Endothelial cell (in vitro differentiated cells): ENCODE measurements around the gene RHOV. TPM values are rescaled to one million over a fixed set of nuclear protein-coding genes. Genes with fewer than 3 reads are reported as not detected.
A peak's percentile ranks its signal among the peaks of the same experiment; 100 is the strongest.
"Not testable (repeated sequence)": the region's sequence is repeated elsewhere in the genome, so short reads cannot be mapped to it uniquely, and the experiment has no call there.

Source experiments
- DNase-seq: peaks from one replicate; pipeline ENCODE4 v3.0.0; 2021; ENCODE audit warnings: low spot score
- H3K27ac Mint-ChIP-seq: one replicate; pipeline ENCODE4 v1.8.0; 2021; ENCODE audit warnings: mixed read lengths, inconsistent platforms; ENCODE audit not compliant: unreplicated experiment
- H3K27me3 Mint-ChIP-seq: one replicate; pipeline ENCODE4 v1.8.0; 2021; ENCODE audit warnings: mild to moderate bottlenecking, moderate library complexity, mixed read lengths, inconsistent platforms; ENCODE audit not compliant: unreplicated experiment
- H3K36me3 Mint-ChIP-seq: one replicate; pipeline ENCODE4 v1.8.0; 2021; ENCODE audit warnings: mild to moderate bottlenecking, low read depth, mixed read lengths, inconsistent platforms; ENCODE audit not compliant: unreplicated experiment
- H3K4me1 Mint-ChIP-seq: one replicate; pipeline ENCODE4 v1.8.0; 2021; ENCODE audit warnings: mild to moderate bottlenecking, mixed read lengths, inconsistent platforms; ENCODE audit not compliant: unreplicated experiment
- H3K4me3 Mint-ChIP-seq: one replicate; pipeline ENCODE4 v1.8.0; 2021; ENCODE audit warnings: mild to moderate bottlenecking, mixed read lengths, inconsistent platforms; ENCODE audit not compliant: unreplicated experiment
- H3K9me3 Mint-ChIP-seq: one replicate; pipeline ENCODE4 v1.8.0; 2021; ENCODE audit warnings: mixed read lengths, inconsistent platforms; ENCODE audit not compliant: unreplicated experiment
- total RNA-seq: library from RNA; stranded (reverse); fragmentation: NEBNext Ultra II Directional; extraction: Animal tissue kit (Norgen Biotek cat#: 25700); gene quantifications from one replicate; pipeline ENCODE4 v1.2.1, GENCODE V29; 2021; ENCODE audit not compliant: unreplicated experiment
- TF ChIP-seq, protein P1 (sequence below): fragments of 200-600 bp; sonication (generic); IDR thresholded peaks from one replicate; pipeline ENCODE4 v1.5.0; 2021; ENCODE audit warnings: antibody characterized with exemption; ENCODE audit not compliant: unreplicated experiment

The RHOV gene
- total RNA-seq, 1 donor from 2014 or later = 1.4 TPM

DNA sequence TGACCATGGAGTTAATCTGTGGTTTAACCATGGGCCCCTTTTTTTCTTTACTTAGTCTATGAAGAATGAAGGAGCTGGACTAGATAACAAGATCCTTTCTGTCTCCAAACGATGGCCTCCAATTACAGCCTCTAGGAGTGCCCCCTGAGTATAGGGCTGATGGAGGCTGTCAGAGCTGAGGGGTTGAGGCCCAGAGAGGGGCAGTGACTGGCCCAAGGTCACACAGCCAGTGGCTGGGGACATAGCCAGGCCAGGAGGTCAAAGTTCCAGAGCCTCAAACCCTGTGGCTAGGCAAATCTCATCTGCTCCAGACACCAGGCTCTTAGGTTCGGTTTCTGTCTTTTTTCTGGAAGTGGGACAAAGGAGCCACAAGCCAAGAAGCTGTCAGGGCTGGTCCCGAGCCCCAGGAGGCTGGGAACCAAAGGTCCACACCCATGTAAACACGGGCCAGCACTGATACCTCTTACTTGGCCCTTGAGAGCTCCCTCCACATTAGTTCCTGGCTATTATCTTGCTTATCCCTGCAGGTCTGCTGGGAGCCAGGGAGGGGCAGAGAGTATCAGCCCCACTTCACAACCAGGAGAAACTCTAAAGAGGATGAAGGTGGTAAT is 10.3 kb downstream of the RHOV start:
- Mint-ChIP-seq H3K36me3 (no peaks in the 10 kb centered on the region), H3K4me1 (no peaks in the 10 kb centered on the region), H3K27me3 (peaks cover 7% of the 10 kb centered on the region), H3K4me3 (no peak overlapping the region), H3K9me3 (no peaks in the 10 kb centered on the region), H3K27ac (no peak overlapping the region)
- TF ChIP-seq, protein P1, sequence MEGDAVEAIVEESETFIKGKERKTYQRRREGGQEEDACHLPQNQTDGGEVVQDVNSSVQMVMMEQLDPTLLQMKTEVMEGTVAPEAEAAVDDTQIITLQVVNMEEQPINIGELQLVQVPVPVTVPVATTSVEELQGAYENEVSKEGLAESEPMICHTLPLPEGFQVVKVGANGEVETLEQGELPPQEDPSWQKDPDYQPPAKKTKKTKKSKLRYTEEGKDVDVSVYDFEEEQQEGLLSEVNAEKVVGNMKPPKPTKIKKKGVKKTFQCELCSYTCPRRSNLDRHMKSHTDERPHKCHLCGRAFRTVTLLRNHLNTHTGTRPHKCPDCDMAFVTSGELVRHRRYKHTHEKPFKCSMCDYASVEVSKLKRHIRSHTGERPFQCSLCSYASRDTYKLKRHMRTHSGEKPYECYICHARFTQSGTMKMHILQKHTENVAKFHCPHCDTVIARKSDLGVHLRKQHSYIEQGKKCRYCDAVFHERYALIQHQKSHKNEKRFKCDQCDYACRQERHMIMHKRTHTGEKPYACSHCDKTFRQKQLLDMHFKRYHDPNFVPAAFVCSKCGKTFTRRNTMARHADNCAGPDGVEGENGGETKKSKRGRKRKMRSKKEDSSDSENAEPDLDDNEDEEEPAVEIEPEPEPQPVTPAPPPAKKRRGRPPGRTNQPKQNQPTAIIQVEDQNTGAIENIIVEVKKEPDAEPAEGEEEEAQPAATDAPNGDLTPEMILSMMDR = no peak
- no peak for DNase-seq

DNA sequence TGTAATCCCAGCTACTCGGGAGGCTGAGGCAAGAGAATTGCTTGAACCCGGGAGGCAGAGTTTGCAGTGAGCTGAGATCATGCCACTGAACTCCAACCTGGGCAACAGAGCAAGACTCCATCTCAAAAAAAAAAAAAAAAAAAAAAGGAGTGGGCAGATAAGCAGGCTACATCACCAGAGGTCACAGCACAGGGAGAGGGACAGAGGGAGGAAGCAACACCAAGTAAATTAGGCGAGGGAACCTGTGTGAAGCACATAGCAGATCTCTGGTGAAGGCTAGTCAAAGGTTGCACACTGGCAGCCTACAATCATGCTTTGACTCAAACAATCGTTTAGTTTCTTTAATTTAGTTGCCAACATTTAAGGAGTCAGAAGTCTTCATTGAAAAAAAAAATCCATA is 12.9 kb downstream of the RHOV start:
- not testable (repeated sequence) for H3K9me3 Mint-ChIP-seq, H3K4me3 Mint-ChIP-seq, H3K27ac Mint-ChIP-seq, H3K4me1 Mint-ChIP-seq, DNase-seq, H3K36me3 Mint-ChIP-seq, H3K27me3 Mint-ChIP-seq

DNA sequence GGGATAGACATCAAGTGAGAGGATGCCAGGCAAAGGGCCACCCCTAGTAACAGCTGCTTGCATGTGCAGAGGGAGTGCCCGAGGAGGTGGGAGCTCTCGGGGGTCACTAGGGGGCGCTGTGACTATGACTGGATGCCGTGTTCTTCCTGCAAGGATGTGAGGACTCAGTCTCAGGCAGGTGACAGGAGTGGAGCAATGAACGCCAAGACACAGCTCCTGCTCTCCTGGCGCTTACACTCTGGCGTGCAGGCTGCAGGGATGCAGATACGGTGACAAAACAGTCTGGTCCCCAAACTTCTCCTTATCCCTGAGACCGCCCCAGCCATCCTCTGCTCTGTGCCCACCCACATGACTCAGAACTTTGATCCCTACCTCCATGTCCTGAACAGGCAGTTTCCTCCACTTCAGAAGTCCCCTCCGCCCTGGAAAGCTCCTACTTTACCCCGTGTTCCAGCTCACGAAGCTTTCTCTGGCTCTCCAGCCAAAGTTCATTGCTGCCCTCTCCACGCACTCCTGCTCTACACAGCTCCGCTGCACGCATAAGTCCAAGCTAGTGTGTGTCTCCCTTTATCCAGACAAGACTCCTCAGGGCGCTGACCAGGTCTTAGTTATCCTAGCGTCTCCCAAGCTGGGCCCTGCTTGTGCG is 14.7 kb downstream of the RHOV start:
- no peaks in the 10 kb centered on the region for H3K4me1 Mint-ChIP-seq
- peaks cover 8% of the 10 kb centered on the region for H3K27me3 Mint-ChIP-seq
- TF ChIP-seq, protein P1 = peak; percentile 62
- H3K4me3 Mint-ChIP-seq = no peak overlapping the region
- peaks cover 8% of the 10 kb centered on the region for H3K36me3 Mint-ChIP-seq
- no peak overlapping the region for H3K27ac Mint-ChIP-seq
- no peaks in the 10 kb centered on the region for H3K9me3 Mint-ChIP-seq
- DNase-seq = peak; percentile 89

DNA sequence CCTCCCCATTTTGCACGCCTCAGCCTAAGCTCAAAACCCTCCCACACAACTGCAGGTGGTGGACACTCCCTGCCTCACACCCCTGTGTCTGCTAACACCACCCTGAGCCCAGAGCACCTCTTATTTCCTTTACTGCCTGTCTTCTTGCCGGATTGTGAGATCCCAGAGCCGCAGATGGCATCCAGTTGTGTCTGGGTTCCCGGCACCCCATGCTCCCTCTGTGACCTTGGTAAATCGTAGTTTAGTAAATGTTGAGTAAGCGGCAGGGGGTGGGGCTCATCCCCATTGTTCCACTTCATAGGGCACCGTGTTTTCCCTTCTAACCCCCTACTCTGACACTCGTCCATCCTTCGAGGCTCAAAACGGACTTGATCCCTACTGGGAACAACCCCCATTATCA is 15.3 kb downstream of the RHOV start:
- no peaks in the 10 kb centered on the region for H3K4me1 Mint-ChIP-seq
- TF ChIP-seq, protein P1 = no peak
- peaks cover 8% of the 10 kb centered on the region for H3K36me3 Mint-ChIP-seq
- H3K9me3 Mint-ChIP-seq = no peaks in the 10 kb centered on the region
- peaks cover 8% of the 10 kb centered on the region for H3K27me3 Mint-ChIP-seq
- no peak for DNase-seq
- no peak overlapping the region for H3K4me3 Mint-ChIP-seq
- H3K27ac Mint-ChIP-seq = no peak overlapping the region

DNA sequence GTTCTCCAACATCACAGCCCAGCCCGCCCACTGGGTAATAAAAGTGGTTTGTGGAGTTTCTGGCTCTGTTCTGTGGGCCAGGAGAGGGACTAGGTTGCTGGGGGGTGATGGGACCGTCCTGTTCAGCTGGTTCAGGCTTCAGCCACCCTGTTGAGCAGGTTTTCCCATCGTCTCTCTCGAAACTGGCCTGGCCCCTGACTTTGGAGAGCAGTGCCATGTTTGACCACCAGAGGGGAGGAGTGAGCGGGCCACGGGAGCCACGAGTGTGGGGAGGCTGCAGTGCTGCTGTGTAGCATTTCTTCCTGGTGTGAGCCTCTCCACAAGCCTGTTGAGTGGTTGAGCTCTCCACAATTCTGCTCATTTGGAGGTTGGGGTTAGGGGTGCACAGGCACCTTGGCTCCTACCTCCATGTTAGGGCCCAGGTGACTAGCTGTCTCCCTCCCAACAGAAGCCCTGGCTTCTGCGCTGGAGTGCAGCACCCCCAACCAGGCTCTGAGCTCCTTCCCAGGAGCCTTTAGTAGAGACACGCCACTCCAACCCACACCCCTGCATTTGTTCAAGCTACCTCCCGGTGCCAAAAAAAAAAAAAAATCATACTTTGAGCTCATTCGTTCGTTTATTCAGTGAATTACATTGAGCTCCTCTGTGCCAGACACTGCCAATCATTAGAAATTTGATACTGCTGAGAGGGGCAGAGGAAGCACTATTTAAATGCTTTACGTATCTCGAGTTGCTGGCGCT is 16.3 kb downstream of the RHOV start:
- H3K27ac Mint-ChIP-seq = no peak overlapping the region
- H3K27me3 Mint-ChIP-seq = peaks cover 8% of the 10 kb centered on the region
- no peaks in the 10 kb centered on the region for H3K9me3 Mint-ChIP-seq
- TF ChIP-seq, protein P1 = peak; percentile 90
- H3K4me3 Mint-ChIP-seq = peak overlapping the region; percentile 54
- peaks cover 8% of the 10 kb centered on the region for H3K36me3 Mint-ChIP-seq
- H3K4me1 Mint-ChIP-seq = no peaks in the 10 kb centered on the region
- DNase-seq = peak; percentile 93
